Measurements from ENCODE around the gene ARHGAP26.

Gene ARHGAP26

GRCh38 chr5:143120460-143121134 lies 350.4 kb downstream of the ARHGAP26 start:
- DNase-seq (ENCODE audit: low read depth), result no peak

GRCh38 chr5:143121135-143121475 lies 350.9 kb downstream of the ARHGAP26 start:
- DNase-seq (ENCODE audit: low read depth), result no peak

GRCh38 chr5:143124593-143124992 lies 354.4 kb downstream of the ARHGAP26 start:
- DNase-seq (ENCODE audit: low read depth), result no peak

GRCh38 chr5:143126174-143127019 lies 356.2 kb downstream of the ARHGAP26 start:
- DNase-seq (ENCODE audit: low read depth), result no peak

- no peak for DNase-seq (ENCODE audit: low read depth)
Observed at GRCh38 chr5:143128412-143129071, 358.4 kb downstream of the ARHGAP26 start.

GRCh38 chr5:143129203-143129602 lies 359.0 kb downstream of the ARHGAP26 start:
- no peak for DNase-seq (ENCODE audit: low read depth)

- no peak for DNase-seq (ENCODE audit: low read depth)
Observed at GRCh38 chr5:143129910-143130612, 359.9 kb downstream of the ARHGAP26 start.

- no peak for DNase-seq (ENCODE audit: low read depth)
Observed at GRCh38 chr5:143130613-143131305, 360.6 kb downstream of the ARHGAP26 start.

- no peak for DNase-seq (ENCODE audit: low read depth)
Observed at GRCh38 chr5:143131972-143132371, 361.8 kb downstream of the ARHGAP26 start.

GRCh38 chr5:143132739-143133138 lies 362.6 kb downstream of the ARHGAP26 start:
- DNase-seq (ENCODE audit: low read depth), result no peak

GRCh38 chr5:143133721-143134120 lies 363.5 kb downstream of the ARHGAP26 start:
- DNase-seq (ENCODE audit: low read depth), result no peak

GRCh38 chr5:143134269-143134668 lies 364.1 kb downstream of the ARHGAP26 start:
- DNase-seq (ENCODE audit: low read depth), result no peak

- DNase-seq (ENCODE audit: low read depth), result no peak
Observed at GRCh38 chr5:143134900-143135299, 364.7 kb downstream of the ARHGAP26 start.

- DNase-seq (ENCODE audit: low read depth), result no peak
Observed at GRCh38 chr5:143135832-143136551, 365.8 kb downstream of the ARHGAP26 start.

GRCh38 chr5:143138839-143139238 lies 368.7 kb downstream of the ARHGAP26 start:
- DNase-seq (ENCODE audit: low read depth), result no peak

- DNase-seq (ENCODE audit: low read depth), result no peak
Observed at GRCh38 chr5:143139585-143139984, 369.4 kb downstream of the ARHGAP26 start.

- DNase-seq (ENCODE audit: low read depth), result no peak
Observed at GRCh38 chr5:143140492-143141203, 370.5 kb downstream of the ARHGAP26 start.

- no peak for DNase-seq (ENCODE audit: low read depth)
Observed at GRCh38 chr5:143141652-143142051, 371.5 kb downstream of the ARHGAP26 start.

- DNase-seq (ENCODE audit: low read depth), result no peak
Observed at GRCh38 chr5:143142596-143143435, 372.6 kb downstream of the ARHGAP26 start.
